Stimulated activated CD4-positive, alpha-beta T cell treated with anti-CD3 and anti-CD28 coated beads, TNF-alpha, amount 100 ng/mL, for 4 hours (primary cell): ENCODE measurements around the gene RASA2.
"Not testable (repeated sequence)": the region's sequence is repeated elsewhere in the genome, so short reads cannot be mapped to it uniquely, and the experiment has no call there.

Experiments
- DNase-seq, 3 experiments: peaks; one replicate each; pipeline ENCODE4 v3.0.0-alpha.2; 2020; ENCODE audit warnings: low read depth in 3 of 3

RASA2 gene

DNA sequence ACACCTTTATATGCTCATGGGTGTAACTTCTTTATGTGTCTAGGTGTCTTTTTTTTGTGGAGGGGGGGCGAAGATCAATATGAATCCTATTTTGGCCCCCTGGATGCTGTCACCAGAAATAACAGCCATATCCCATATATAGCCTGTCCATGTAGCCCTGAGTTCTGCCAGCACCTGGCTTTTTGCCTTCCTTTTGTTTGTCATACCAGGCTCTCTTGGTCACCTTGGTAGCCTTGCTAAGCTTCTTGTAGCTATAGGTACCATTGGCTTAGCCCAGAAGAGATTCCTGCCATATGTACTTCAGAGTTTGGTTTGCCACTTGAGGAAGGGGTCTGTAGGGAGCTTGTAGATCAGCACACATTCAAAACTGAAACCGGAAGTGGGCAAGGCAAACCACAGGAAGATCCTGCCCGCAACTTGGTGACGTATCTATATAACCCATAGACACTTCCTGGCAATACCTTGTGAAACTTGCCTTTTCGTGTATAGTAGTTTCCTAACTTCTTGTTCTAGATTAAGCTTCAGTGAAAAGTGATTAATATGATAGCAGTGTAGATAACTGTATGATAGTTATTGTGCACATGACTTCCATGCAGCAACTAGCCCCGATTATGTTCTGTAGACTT, 11.9 kb downstream of the RASA2 start:
- peak in 2 of 3 experiments; percentile 67 to 77 for DNase-seq

DNA sequence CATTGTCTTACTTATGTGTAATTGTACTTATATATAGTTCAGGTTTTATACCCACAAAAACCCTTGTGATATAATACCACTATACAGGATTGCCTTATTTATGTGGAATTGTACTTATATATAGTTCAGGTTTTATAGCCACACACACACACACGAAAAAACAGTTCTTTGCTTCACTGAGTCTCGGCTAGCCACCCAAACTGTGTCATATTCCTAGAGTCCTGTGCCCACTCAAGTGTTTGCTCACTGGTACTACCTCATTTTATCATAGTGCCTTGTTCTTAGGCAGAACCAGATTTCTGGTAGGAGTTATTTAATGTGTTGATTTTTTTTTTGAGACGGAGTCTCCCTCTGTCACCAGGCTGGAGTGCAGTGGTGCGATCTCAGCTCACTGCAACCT, 12.5 kb downstream of the RASA2 start:
- DNase-seq: no peak

DNA sequence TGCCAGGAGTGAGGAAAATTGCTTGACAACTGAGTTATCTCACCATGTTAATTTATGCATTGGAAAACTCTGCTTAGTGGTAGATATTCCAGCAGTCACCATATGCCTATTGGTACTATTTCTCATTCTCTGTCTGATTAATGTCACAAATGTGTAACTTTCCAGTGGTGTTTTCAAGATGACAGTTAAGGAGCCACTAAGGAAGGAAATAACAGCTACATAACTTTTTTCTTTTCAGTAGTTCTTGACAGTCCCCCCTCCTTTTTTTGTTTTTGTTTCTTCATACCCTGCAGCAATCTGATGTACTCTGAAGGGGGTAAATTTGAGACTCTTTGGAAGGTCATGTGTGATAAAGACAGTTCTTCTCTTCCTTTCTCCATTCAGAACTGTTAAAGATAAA, 13.1 kb downstream of the RASA2 start:
- DNase-seq: no peak

DNA sequence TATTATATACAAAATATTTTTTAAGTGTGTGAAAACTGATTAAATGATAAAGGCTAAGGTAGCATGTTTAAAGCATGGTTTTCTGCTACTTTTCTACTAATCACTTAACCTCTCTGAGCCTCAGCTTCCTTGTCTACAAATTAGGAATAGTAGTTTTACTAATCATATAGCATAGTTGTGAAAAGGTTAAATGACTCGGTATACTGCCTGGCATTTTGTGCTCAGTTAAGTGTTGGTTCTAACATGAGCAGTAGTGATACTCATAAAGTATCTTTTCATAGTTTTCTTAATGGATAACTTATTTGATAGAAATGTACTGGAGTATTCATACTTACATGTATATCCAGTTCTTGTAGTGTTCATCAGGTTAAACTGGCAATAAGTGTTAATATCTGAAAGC, 13.6 kb downstream of the RASA2 start:
- DNase-seq: no peak

DNA sequence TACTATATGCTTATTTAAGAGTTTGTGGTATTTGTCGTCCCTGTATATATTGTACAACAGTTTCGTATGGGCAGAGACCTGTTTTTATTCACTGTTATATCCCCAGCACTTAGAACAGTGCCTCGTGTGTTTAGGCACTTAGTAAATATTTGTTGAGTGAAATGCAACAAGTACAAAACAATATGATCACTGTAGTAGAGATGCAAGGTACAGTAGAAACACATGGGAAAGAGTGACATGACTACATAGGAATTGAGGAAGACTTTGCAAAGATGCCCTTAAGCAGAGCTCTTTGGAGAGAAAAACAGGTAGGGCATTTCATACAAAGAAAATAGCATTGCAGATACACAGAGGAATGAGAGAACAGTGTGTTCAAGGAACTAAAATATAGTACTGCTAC, 18.3 kb downstream of the RASA2 start:
- no peak for DNase-seq

DNA sequence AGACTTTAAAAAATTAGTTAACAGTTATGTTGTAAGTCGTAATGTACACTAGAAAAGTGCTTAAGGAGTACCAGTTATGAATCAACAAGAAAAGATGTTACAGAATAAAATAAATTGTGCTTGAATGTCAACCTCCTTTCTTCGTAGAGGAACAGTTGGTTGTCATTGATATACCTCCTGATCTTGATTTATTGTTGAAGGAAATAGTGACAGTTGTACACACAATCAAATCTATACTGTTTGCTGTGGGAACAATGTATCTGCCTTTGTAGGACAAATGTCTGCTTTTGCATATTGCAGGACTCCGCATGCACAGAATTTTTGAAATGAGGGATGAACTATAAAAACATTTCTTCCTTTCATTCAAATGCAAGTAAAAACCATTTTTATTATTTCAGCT, 19.2 kb downstream of the RASA2 start:
- no peak for DNase-seq

DNA sequence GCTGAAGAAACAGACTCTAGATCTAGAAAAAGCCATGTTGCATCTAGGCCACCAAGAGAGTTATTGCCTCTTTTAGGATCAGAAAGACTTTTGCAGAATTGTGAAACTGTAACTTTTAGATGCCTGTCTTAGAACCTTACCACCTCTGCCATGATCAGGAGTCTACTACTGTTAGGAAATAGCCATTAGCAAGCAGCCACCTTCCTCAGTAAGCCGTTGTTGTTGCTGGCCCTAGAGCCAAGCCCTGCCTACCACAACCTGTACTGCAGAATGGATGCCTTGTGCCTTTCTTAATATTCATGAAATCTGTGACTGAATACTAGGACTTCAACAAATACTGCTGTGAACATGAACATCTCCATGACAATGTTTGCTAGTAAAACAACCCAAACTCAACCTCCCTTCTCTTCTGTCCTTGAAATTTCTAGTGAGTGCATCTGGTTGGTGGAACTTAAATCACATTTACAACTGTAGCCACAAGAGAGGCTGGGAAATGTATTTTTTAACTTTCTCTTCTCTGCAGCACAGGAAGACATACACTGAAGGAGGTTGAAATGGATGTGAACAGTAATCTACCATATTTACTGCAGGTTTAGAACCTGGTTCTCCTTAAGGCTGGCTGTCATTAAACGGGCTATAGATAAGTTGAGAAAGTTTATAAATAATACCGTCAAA, 20.7 kb downstream of the RASA2 start:
- DNase-seq: no peak

DNA sequence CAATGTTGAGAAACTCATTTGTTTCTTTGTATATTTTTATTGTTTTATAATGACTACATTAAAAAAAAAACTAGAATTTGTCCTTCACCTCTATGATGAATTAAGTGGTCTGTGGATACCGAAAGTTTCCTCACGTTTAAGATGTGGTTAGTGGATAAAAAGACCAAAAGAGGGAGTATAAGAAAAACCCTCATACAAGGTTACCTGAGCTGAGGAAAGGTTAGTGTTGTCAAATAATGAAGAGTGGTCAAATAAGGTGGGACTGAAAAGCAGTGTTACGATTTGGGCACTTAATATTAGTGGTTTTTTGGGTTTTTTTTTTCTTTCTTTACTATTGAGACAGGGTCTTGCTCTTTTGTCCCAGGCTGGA, 21.2 kb downstream of the RASA2 start:
- no peak for DNase-seq

DNA sequence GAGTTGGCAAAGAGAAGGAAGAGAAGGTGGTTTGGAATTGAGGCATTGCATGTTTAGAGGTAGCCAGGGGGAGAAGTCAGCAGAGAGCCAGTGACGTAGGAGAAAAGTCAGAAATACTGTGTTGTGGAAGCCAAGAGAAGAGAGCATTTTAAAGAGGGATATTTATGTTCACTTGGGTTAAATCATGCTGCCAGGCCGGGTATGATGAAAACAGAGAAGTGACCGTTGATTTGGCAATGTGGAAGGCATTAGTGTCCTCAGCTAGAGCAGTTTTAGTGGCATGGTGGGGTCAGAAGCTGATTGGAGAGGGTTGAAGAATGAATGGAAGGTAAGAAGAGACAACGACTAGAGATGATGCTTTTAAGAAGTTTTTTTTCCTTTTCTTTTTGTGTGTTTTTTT, 24.5 kb downstream of the RASA2 start:
- no peak for DNase-seq

DNA sequence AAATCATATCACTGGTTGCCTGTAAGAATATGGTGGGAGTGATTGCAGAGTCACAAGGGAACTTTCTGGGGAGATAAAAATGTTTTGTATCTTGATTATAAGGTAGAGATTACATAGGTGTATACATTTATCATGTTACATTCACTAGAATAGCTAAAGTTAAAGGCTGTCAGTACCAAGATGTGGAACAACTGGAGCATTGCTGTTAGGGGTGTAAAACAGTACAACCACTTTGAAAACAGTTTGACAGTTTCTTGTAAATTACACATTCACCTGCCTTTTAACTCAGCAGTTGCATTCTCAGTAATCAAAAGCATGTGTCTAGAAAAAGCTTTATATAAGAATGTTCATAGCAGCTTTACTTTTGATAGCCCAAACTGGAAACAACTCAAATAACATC, 27.6 kb downstream of the RASA2 start:
- DNase-seq: no peak

DNA sequence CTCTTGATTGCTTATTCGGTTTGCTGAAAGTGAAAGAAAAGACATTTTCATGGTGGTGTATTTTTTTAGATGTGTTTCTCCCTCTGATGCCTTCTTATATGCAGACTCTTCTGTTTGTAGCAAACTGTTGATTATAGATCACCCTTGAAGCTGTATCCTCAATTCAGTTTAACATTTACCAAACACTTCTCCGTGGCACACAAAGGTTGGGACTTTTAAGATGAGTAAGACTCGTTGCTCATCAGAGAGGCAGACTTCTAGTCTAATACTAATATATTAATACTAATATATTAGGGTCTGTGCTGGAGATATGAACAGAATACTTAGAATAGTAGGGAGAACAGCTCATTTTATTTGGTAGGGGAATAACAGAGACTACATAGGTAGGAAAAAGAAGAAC, 32.8 kb downstream of the RASA2 start:
- no peak for DNase-seq

DNA sequence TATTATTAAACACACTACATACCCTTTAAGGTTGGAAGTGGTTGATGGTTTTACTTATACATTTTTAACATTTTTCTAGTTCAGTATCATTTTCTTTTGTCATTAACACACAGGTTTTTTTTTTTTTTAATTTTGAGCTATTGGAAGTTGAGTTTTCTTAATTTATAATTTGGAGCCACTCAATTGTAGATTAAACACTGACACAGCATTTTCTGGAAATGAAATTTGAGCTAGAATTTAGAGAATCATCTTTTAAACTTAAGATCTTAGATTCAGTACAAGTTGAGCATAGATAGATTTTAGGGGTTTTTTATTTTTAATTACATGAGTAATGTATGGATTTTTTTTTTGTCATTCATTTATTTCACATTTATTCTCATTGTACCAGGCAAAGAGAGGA, 35.0 kb downstream of the RASA2 start:
- DNase-seq: no peak

DNA sequence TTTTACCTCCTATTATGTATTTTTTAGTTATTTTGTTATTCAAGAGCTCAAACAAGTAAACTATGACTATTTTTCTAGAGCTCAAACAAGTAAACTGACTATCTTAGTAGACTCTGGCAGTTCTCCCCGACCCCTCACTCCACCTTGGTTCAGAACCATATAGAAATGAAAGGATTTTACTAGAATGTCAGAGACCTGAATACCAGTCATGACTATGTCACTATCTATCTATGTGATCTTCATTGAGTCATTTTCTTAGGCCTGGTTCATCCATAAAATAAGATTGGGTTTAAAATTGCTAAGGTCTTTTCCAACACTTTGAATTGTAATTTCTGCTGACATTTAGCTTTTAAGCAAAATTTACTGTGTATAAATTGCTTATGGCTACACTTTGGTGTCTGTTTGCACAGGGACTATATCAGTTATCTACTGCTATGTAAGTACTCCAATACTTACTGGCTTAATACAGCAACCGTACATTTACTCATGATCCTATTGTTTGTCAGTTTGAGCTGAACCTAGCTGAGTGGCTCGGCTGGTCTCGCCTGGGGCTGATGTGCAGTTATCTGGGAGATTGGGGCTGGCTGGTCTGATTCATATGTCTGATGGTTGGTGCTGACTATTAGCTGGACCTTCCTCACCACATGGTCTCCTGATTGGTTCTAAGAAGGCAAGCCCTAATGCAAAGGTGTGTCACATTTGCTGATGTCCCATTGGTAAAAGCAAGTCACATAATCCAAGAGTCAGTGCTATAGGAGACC, 37.0 kb downstream of the RASA2 start:
- DNase-seq: no peak

DNA sequence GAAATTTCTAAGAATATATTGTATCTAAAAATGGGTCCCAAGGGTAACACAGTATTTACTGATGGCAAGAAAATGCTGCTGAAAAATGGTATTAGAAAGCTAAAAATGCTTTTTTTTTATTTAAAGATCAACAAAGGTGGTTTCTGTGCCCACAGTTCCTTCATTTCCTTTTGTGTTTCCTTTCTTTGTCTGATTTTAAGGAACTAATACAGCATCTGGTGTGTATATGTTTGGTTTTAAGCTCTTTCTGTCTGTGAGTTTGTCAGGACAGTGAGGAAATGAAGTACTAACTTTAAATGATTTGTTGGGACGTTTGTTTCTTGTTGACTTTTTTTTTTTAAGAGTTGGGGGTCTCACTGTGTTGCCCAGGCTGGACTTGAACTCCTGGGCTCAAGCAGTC, 38.2 kb downstream of the RASA2 start:
- DNase-seq: no peak

DNA sequence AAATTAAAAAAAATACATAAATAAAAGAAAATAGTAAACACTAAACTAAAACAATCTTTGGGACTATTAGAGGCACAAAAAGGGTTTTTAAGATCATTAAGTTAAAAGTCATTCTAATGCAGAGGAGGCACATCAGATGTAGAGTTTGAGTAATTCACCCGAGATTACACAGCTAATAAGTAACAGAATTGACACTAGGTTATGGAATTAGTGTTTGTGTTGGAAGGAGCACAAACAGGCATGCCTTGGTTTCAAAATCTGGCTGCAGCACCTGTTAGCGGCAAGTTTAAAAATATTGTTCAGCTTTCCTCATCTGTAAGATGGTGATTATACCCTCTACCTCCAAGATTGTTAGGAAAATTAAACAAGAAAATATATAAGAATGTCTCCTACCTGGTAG, 39.0 kb downstream of the RASA2 start:
- DNase-seq: no peak

DNA sequence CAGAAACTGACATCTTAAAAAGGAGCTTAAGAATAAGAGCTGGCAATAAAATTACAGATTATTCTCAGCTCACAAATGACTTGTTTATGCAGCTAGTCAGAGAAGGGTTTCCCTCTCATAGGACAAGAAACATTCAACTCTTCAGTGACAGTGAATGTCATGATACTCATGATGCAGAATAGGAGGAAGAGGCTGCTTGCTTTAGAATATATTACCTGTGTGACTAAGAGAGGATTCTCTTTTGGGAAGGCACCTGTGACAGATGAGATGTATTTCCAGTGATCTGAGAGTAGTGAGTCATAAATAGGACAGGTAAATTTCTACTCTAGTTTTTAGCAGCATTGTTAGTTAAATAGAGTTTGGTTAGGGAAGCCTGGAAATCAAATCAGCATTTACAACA, 39.9 kb downstream of the RASA2 start:
- DNase-seq: no peak

DNA sequence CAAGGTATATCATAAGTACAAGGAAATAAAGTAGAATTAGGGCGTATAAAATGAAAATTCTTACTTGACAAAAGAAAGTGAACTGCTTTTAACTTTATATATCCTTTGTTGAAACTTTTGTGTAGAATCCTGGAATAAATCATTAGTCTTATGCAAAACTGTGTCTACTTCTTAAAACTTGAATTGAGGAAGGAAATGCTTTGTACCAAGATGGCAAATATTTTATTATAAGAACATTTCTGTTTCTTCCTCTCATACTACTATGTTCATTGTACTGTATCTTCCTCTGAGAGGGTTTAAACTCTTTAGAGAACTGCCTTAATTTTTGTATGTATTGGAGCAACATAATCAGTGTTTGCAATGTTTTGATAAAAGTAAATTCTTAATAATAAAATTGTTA, 42.0 kb downstream of the RASA2 start:
- no peak for DNase-seq

DNA sequence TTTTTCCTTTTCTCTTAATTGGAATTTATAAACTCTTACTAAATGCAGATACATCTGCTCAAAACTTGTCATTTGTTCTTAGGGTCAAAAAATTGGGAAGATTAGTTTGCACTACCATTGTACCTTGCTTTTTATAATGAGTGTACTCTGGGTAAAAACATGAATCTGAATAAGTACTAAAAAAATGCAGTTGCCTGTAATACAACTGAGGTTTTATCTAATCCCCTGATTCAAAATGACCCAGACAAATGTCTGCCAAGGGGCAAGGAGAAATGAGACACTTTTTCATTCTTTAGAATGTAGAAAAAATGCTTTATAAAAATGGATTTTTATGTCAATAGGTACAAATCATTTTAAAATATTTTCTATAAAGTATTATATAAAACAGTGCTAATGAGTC, 42.4 kb downstream of the RASA2 start:
- DNase-seq: no peak

DNA sequence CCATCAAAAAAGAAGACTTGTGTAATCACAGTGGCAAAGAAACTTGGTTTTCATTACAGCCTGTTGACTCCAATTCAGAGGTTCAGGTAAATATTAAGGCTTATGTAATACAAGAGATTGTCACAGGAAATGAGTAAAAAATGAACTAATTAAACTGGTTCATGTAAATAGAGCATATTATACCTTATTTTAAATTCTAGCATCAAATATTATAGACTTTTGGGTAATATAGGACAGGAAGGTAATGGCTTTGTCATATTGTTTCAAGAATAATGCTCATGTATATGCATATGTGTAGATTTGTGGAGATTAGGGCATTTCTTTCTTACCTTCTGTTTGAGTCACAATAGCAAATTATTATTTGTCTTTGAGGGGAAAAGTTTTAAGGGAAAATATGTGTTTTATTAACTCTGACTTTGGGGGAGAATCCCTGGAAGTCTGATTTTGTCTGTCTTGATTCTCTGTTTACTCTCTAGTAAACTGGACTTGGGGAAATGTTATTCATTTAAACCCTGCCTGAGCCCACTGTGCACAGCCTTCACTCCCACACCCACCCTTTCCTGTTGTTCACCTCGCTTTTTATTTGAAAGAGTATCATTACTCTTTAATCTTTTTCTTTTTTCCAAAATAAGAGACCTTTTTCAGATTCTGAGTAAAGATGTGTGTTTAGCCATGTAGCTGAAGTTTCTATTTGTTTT, 43.0 kb downstream of the RASA2 start:
- peak in 1 of 3 experiments; percentile 15 for DNase-seq

DNA sequence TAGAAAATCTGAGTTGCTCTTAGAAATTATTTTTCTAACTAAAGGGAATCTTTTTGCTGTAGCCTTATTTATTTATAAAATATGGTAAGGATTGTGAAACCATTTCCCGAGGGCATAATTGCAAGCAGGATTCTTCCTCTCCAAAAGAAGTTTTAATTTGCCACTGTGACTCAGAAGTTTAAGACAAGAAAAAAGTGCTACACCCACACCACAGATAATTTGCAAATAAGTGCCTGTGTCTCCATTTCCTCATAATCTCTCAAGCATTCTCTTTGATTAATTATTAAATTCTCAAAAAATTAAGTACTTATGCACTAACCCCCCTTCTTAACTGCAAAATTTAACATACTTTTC, 43.6 kb downstream of the RASA2 start:
- no peak for DNase-seq

DNA sequence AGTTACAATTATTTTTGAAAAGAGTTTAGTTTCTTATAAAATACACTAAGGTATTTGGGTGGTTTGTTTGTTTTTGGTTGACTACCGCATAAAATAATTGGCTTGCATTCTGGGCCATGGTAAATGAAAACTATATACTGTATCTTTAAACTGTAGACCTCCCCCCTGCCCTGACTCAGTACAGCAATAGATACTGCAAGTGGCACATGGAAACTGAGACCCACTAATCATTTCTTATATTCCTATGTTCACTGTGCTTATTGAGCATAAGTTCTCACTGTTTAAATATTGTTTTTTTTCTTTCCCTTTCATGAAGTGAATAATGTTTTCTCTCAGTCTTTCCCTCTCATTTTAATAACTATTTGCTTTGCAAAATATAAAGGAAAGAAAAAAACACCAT, 45.8 kb downstream of the RASA2 start:
- no peak for DNase-seq

DNA sequence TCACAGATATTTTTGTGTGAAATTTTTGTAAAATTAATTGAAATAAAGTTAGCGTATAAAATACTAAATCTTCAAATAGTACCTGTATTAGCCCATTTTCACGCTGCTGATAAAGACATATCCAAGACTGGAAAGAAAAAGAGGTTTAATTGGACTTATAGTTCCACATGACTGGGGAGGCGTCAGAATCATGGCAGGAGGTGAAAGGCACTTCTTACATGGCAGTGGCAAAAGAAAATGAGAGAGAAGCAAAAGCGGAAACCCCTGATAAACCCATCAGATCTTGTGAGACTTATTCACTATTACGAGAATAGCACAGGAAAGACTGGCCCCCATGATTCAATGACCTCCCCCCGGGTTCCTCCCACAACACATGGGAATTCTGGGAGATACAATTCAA, 49.2 kb downstream of the RASA2 start:
- DNase-seq: not testable (repeated sequence)

DNA sequence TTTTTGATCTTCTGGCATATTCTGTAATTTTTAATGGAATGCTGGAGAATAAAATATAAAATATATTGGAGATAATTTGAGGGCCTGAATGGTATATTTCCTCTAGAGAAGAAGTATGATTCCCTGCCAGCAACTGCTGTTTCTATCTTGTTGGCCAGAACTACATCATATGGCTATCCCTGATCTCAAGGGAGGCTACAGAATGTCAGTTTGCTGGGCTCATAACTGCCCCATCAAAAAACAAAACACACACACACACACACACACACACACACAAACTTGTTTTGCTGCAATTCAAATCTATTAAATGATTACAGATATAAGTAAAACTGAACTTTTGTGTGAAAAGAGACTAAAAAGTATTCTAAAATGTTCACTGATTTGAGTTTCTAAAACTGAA, 51.0 kb downstream of the RASA2 start:
- DNase-seq: no peak
